ENCODE results near the gene PRMT9. TPM values are rescaled to one million over a fixed set of nuclear protein-coding genes. Genes with fewer than 3 reads are reported as not detected.
A peak's percentile ranks its signal among the peaks of the same experiment; 100 is the strongest.

Gene PRMT9
- total RNA-seq, 4 donors from 2014 or later = 5.9 to 11.1 (median 6.9) TPM

DNA sequence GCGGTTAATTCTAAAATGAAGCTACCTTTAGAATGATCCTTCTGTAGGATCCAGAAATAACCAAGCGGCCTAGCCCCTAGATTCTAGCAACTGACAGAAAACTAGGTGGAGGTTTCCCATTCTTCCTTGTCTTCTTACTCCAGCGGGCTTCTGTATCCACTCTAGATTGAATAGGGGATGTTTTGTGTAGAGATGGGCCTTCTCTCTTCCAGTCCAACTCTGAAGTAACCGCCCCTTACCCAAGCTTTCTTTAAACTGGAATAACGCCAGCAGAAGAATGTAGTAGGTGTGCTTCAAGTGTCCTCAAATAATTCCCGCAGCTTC is 67.2 kb downstream of the PRMT9 start:
- Histone ChIP-seq H3K27me3 (no peaks in the 10 kb centered on the region), H3K9me3 (no peaks in the 10 kb centered on the region), H3K27ac (peak overlapping the region in 3 of 4 donors; percentile 69 to 90 (median 78)), H3K4me1 (peaks cover 0 to 48% (median 13%) of the 10 kb centered on the region in 4 donors), H3K36me3 (peaks cover 0 to 7% (median 0%) of the 10 kb centered on the region in 3 donors), H3K4me3 (peak overlapping the region; percentile 54 to 81 (median 70))
- TF ChIP-seq, protein P1, sequence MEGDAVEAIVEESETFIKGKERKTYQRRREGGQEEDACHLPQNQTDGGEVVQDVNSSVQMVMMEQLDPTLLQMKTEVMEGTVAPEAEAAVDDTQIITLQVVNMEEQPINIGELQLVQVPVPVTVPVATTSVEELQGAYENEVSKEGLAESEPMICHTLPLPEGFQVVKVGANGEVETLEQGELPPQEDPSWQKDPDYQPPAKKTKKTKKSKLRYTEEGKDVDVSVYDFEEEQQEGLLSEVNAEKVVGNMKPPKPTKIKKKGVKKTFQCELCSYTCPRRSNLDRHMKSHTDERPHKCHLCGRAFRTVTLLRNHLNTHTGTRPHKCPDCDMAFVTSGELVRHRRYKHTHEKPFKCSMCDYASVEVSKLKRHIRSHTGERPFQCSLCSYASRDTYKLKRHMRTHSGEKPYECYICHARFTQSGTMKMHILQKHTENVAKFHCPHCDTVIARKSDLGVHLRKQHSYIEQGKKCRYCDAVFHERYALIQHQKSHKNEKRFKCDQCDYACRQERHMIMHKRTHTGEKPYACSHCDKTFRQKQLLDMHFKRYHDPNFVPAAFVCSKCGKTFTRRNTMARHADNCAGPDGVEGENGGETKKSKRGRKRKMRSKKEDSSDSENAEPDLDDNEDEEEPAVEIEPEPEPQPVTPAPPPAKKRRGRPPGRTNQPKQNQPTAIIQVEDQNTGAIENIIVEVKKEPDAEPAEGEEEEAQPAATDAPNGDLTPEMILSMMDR (IDR thresholded peaks at IDR 0.05) = no peak
- TF ChIP-seq POLR2A (IDR thresholded peaks at IDR 0.05) (no peak), EP300 (IDR thresholded peaks at IDR 0.05) (no peak)
- DNase-seq (ENCODE audit: low spot score in 2 of 2) = no peak
- WGBS, 2 donors = 32 to 34% methylated on average over 6 of the region's 6 CpGs

DNA sequence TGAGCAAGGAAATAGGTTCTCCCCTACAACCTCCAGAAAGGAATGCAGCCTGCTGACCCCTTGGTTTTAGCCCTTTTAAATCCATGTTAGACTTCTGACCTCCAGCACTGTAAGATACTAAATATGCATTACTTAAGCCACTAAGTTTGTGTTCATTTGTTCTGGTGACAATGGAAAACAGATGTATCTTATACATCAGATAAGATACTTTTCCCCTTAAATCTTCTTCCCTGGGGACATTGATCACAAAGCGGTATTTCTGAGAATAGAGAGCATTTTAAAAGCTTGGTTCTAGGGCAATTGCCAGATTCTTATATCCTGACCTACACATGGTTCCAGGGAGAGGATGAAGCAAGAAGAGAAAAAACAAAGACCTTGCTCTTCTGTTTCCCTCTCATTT is 73.3 kb downstream of the PRMT9 start:
- H3K4me1 ChIP-seq = no peaks in the 10 kb centered on the region
- TF ChIP-seq, protein P1 (IDR thresholded peaks at IDR 0.05) = no peak
- TF ChIP-seq POLR2A (IDR thresholded peaks at IDR 0.05) (no peak), EP300 (IDR thresholded peaks at IDR 0.05) (no peak)
- H3K27me3 ChIP-seq = no peaks in the 10 kb centered on the region

DNA sequence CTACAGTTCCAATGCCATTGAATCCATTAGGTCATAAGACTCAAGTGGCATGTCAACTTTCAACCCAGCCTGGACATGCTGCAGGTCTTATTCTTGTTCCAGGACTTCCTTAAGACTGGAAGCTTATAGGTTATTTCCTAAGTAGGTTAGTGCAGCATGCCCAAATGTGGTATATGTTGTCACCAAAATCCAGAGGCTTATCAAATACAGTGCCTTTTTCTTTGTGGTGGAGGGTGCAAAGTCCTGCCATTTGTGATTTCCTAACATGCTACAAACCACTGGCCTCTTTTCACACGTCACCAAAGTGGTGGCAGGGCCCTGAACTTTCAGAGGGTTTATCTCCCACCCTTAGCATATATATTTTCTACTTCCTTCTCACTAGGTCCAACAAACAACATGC is 76.5 kb downstream of the PRMT9 start:
- WGBS, 2 donors = 91% methylated on average over 1 of the region's 1 CpG
- no peak for DNase-seq (ENCODE audit: low spot score in 2 of 2)
- no peaks in the 10 kb centered on the region for H3K27me3 ChIP-seq
- H3K27ac ChIP-seq = no peak overlapping the region
- no peaks in the 10 kb centered on the region for H3K9me3 ChIP-seq
- no peaks in the 10 kb centered on the region for H3K4me1 ChIP-seq
- H3K36me3 ChIP-seq = no peaks in the 10 kb centered on the region
- H3K4me3 ChIP-seq = no peak overlapping the region
- no peak for TF ChIP-seq POLR2A (IDR thresholded peaks at IDR 0.05)
- TF ChIP-seq, protein P1 (IDR thresholded peaks at IDR 0.05) = no peak
- TF ChIP-seq EP300 (IDR thresholded peaks at IDR 0.05) = no peak

More for the DNA sequence above, 73.3 kb downstream of the PRMT9 start:
- Histone ChIP-seq H3K4me3 (no peak overlapping the region), H3K27ac (no peak overlapping the region), H3K36me3 (no peaks in the 10 kb centered on the region), H3K9me3 (no peaks in the 10 kb centered on the region)
- no peak for DNase-seq (ENCODE audit: low spot score in 2 of 2)
- 58 to 67% methylated on average over 1 of the region's 1 CpG for WGBS, 2 donors

DNA sequence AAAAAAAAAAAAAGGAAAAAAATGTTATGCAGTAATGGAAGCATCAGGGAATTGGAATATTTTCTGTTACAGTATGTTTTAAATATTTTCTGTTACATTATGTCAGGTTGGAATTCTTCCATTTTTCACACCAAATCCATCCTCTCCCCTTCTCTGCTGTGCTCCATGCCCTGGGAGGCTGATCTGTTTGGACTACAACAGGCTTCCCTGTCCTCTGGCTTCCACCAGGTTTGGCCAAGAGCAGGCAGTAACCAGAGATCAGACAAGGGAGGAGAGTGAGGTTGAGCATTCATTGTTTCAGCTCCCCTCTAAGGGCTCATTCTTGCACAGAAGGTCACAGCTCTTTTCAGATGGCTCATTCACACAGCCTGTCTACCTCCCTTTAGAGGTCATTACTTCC is 78.5 kb downstream of the PRMT9 start:
- TF ChIP-seq POLR2A (IDR thresholded peaks at IDR 0.05) (no peak), EP300 (IDR thresholded peaks at IDR 0.05) (no peak)
- TF ChIP-seq, protein P1 (IDR thresholded peaks at IDR 0.05) = no peak
- Histone ChIP-seq H3K9me3 (no peaks in the 10 kb centered on the region), H3K27me3 (no peaks in the 10 kb centered on the region), H3K36me3 (no peaks in the 10 kb centered on the region), H3K27ac (no peak overlapping the region), H3K4me3 (no peak overlapping the region), H3K4me1 (no peaks in the 10 kb centered on the region)
- DNase-seq (ENCODE audit: low spot score in 2 of 2) = no peak

DNA sequence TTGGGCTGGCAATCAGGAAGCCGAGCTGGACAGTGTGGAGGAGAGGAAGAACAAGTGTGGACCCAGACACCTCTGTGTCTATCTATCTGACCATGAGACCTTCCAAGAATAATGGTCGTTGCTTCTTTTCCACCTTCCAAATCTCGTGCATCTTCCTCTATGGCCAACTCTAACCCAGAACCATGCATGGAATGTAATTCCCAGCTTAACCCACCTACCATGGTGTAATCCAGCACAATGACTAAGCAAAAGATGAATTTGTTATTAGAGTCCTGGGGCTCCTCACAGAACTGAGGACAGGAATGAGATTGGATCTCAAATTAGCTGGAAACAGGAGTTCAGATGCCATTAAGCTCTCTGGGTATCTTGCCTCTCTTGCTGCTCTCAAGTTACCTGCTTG is 84.2 kb downstream of the PRMT9 start:
- no peak for DNase-seq (ENCODE audit: low spot score in 2 of 2)
- H3K27me3 ChIP-seq = no peaks in the 10 kb centered on the region
- no peaks in the 10 kb centered on the region for H3K4me1 ChIP-seq
- H3K36me3 ChIP-seq = no peaks in the 10 kb centered on the region
- H3K9me3 ChIP-seq = no peaks in the 10 kb centered on the region
- no peak overlapping the region for H3K4me3 ChIP-seq
- 73 to 80% methylated on average over 3 of the region's 3 CpGs for WGBS, 2 donors
- TF ChIP-seq EP300 (IDR thresholded peaks at IDR 0.05) (no peak), POLR2A (IDR thresholded peaks at IDR 0.05) (no peak)
- TF ChIP-seq, protein P1 (IDR thresholded peaks at IDR 0.05) = no peak
- H3K27ac ChIP-seq = no peak overlapping the region
